Ovary (tissue), 3 donors: ENCODE data around the gene TMA7B.

ENCODE experiments used
- EP300 ChIP-seq: sonication (generic); formaldehyde crosslinking; IDR thresholded peaks from one replicate; pipeline ENCODE4 v1.6.1; 2017; ENCODE audit warnings: antibody characterized with exemption
- POLR2A ChIP-seq: fragments of 450-650 bp; IDR thresholded peaks from one replicate; pipeline ENCODE4 v1.6.1; 2017; ENCODE audit warnings: antibody characterized with exemption, mild to moderate bottlenecking, moderate library complexity
- TF ChIP-seq, protein P1 (sequence below), 3 donors: fragments of 450-650 bp in 2 of 3; fragments of 200-600 bp in 1 of 3; IDR thresholded peaks; one replicate each; pipeline versions ENCODE4 v1.5.1 to v1.8.0; 2016 to 2022; ENCODE audit warnings: antibody characterized with exemption in 3 of 3, mild to moderate bottlenecking in 1 of 3
- donor health status: DM: no; HTN: no; CAD: no.

DNA sequence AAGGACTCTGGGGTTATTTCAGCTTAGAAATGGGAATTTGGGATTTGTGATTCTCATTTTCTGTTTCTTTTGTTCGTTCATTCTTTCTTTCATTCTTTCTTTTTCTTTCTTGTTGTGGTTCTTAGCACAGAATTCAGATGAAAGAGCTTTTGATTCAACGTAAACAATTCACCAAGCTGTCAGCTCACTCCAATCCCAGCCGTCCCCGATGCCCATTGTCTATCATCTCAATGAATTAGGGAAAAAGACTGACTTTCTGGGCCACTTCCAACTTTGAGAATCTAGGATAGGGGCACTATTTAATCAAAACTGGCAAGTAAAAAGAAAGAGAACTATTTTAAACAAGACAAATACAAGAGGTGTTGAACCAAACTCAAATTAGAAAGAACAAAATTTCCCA is 25.1 kb upstream of the TMA7B start:
- TF ChIP-seq, protein P1, sequence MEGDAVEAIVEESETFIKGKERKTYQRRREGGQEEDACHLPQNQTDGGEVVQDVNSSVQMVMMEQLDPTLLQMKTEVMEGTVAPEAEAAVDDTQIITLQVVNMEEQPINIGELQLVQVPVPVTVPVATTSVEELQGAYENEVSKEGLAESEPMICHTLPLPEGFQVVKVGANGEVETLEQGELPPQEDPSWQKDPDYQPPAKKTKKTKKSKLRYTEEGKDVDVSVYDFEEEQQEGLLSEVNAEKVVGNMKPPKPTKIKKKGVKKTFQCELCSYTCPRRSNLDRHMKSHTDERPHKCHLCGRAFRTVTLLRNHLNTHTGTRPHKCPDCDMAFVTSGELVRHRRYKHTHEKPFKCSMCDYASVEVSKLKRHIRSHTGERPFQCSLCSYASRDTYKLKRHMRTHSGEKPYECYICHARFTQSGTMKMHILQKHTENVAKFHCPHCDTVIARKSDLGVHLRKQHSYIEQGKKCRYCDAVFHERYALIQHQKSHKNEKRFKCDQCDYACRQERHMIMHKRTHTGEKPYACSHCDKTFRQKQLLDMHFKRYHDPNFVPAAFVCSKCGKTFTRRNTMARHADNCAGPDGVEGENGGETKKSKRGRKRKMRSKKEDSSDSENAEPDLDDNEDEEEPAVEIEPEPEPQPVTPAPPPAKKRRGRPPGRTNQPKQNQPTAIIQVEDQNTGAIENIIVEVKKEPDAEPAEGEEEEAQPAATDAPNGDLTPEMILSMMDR (IDR thresholded peaks at IDR 0.05): no peak
- TF ChIP-seq EP300: no peak
- TF ChIP-seq POLR2A: no peak
